Lung (tissue), 12 donors: Measurements from ENCODE around the gene FGGY. TPM values are rescaled to one million over a fixed set of nuclear protein-coding genes. Genes with fewer than 3 reads are reported as not detected.
"Not testable (repeated sequence)": the region's sequence is repeated elsewhere in the genome, so short reads cannot be mapped to it uniquely, and the experiment has no call there.

ENCODE experiments used
- ATAC-seq: fragments of 200-7000 bp; cut with Tn5 transposase; one replicate; pipeline ENCODE4 v1.9.1; 2020; ENCODE audit warnings: moderate number of reproducible peaks; ENCODE audit not compliant: insufficient read depth, low FRiP score
- DNase-seq, 3 donors: peaks; one replicate each; pipeline ENCODE4 v3.0.0-alpha.2; 2013 to 2017
- H3K27ac ChIP-seq, 2 donors: one replicate each; pipeline ENCODE4 v1.5.1; 2013; ENCODE audit warnings: mild to moderate bottlenecking in 2 of 2, moderate library complexity in 2 of 2, control low read depth in 1 of 2, inconsistent platforms in 1 of 2, low read depth in 1 of 2, low read length in 1 of 2
- H3K27me3 ChIP-seq, 3 donors: one replicate each; pipeline ENCODE4 v1.5.1; 2013; ENCODE audit warnings: low read length in 2 of 3; ENCODE audit not compliant: control insufficient read depth in 3 of 3, insufficient read depth in 3 of 3
- H3K36me3 ChIP-seq, 4 donors: one replicate each; pipeline ENCODE4 v1.5.1; 2013; ENCODE audit warnings: low read length in 4 of 4, mild to moderate bottlenecking in 1 of 4, moderate library complexity in 1 of 4; ENCODE audit not compliant: control insufficient read depth in 4 of 4, insufficient read depth in 4 of 4
- H3K4me1 ChIP-seq, 5 donors: one replicate each; pipeline ENCODE4 v1.5.1; 2013; ENCODE audit warnings: low read length in 5 of 5, mild to moderate bottlenecking in 2 of 5, moderate library complexity in 1 of 5; ENCODE audit not compliant: control insufficient read depth in 5 of 5, insufficient read depth in 5 of 5
- H3K4me3 ChIP-seq: one replicate; pipeline ENCODE4 v1.5.1; 2013; ENCODE audit warnings: mild to moderate bottlenecking, control low read depth, moderate library complexity
- H3K9ac ChIP-seq, 2 donors: one replicate each; pipeline ENCODE4 v1.5.1; 2013; ENCODE audit warnings: low read length in 2 of 2, control low read depth in 1 of 2; ENCODE audit not compliant: insufficient read depth in 1 of 2
- H3K9me3 ChIP-seq, 4 donors: one replicate each; pipeline ENCODE4 v1.5.1; 2013; ENCODE audit warnings: low read length in 3 of 4, mild to moderate bottlenecking in 1 of 4, moderate library complexity in 1 of 4; ENCODE audit not compliant: control insufficient read depth in 4 of 4, insufficient read depth in 3 of 4
- CTCF ChIP-seq: IDR thresholded peaks from 2 replicates; pipeline ENCODE4 v1.5.1; 2012; ENCODE audit warnings: mild to moderate bottlenecking; ENCODE audit errors: control extremely low read depth, extremely low read depth
- WGBS, 2 donors: extraction: QIAGEN DNeasy Blood & Tissue Kit; methylation state at CpG; one replicate each; pipeline ENCODE4 v1.1.7; 2013; 5-methylcytosine and 5-hydroxymethylcytosine counted together
- polyA plus RNA-seq, 2 donors: library from polyadenylated mRNA; stranded (reverse); fragments of 200-250 nt; gene quantifications; one replicate each; pipeline ENCODE4 v1.2.1, GENCODE V29; 2013
- total RNA-seq, 2 donors: library from RNA; depleted of rRNA in 1 of 2; stranded (reverse); fragments of >200 nt in 1 of 2; gene quantifications; one replicate each; pipeline ENCODE4 v1.2.1, GENCODE V29; 2014 to 2021
- donor health status: control.
- donor health status: control.
- donor health status: Bipolar disorder and iron deficiency.
- donor health status: healthy.
- donor health status: DM: yes; HTN: yes; CAD: no.

The FGGY gene
- total and polyA plus RNA-seq, 4 donors = 16.1 to 42.3 (median 18.3) TPM

GRCh38 chr1:59733443-59734141 lies 436.7 kb downstream of the FGGY start:
- ATAC-seq = no peak
- 90 to 91% methylated on average over 3 of the region's 3 CpGs for WGBS, 2 donors
- peak overlapping the region in 1 of 2 donors; percentile 46 for H3K27ac ChIP-seq

GRCh38 chr1:59735927-59736326 lies 439.0 kb downstream of the FGGY start:
- H3K9ac ChIP-seq, H3K27me3 ChIP-seq, H3K9me3 ChIP-seq, H3K36me3 ChIP-seq, H3K4me3 ChIP-seq, DNase-seq, ATAC-seq, H3K27ac ChIP-seq: not testable (repeated sequence)
- H3K4me1 ChIP-seq = peaks cover 2 to 41% (median 14%) of the 10 kb centered on the region in 5 donors
- 83 to 97% methylated on average over 3 of the region's 3 CpGs for WGBS, 2 donors

More at GRCh38 chr1:59733443-59734141, 436.7 kb downstream of the FGGY start:
- Histone ChIP-seq H3K9ac (peak overlapping the region in 1 of 2 donors; percentile 40), H3K27me3 (no peaks in the 10 kb centered on the region), H3K36me3 (no peaks in the 10 kb centered on the region), H3K4me1 (peaks cover 5 to 43% (median 13%) of the 10 kb centered on the region in 5 donors), H3K4me3 (no peak overlapping the region), H3K9me3 (peaks cover 0 to 6% (median 0%) of the 10 kb centered on the region in 4 donors)
- no peak for TF ChIP-seq CTCF
- no peak for DNase-seq

GRCh38 chr1:59736744-59737143 lies 439.9 kb downstream of the FGGY start:
- Histone ChIP-seq H3K9me3 (peaks cover 0 to 6% (median 0%) of the 10 kb centered on the region in 4 donors), H3K27me3 (no peaks in the 10 kb centered on the region), H3K27ac (no peak overlapping the region), H3K36me3 (no peaks in the 10 kb centered on the region), H3K4me3 (no peak overlapping the region), H3K4me1 (peaks cover 1 to 33% (median 8%) of the 10 kb centered on the region in 5 donors), H3K9ac (no peak overlapping the region)
- ATAC-seq (no peak), DNase-seq (no peak)
- WGBS, 2 donors = 95 to 97% methylated on average over 4 of the region's 4 CpGs
- TF ChIP-seq CTCF = no peak

- Histone ChIP-seq H3K4me1 (peaks cover 0 to 24% (median 8%) of the 10 kb centered on the region in 5 donors), H3K27me3 (no peaks in the 10 kb centered on the region), H3K9me3 (peaks cover 0 to 6% (median 0%) of the 10 kb centered on the region in 4 donors), H3K9ac (no peak overlapping the region), H3K4me3 (no peak overlapping the region), H3K36me3 (no peaks in the 10 kb centered on the region), H3K27ac (no peak overlapping the region)
- ATAC-seq = no peak
- TF ChIP-seq CTCF = no peak
- no peak for DNase-seq
- WGBS, 2 donors = 93 to 96% methylated on average over 5 of the region's 5 CpGs
These were observed 440.7 kb downstream of the FGGY start for GRCh38 chr1:59737638-59738037.
